WTC11 (cell line): ENCODE results near the gene RECK. TPM values are rescaled to one million over a fixed set of nuclear protein-coding genes. Genes with fewer than 3 reads are reported as not detected.

Source experiments
- ATAC-seq: fragments of 200-7000 bp; cut with Tn5 transposase; 2 replicates; pipeline ENCODE4 v1.10.0; 2021; ENCODE audit warnings: mild to moderate bottlenecking, moderate library complexity
- CTCF ChIA-PET: fragments of 300-600 bp; sonication (Branson Sonifier 250); formaldehyde crosslinking; loops from one replicate; lab custom pipeline; 2021; ENCODE audit warnings: antibody characterized with exemption; lab: Charles Lee
- POLR2A ChIA-PET: fragments of 350-600 bp; sonication (Branson Sonifier 250); formaldehyde crosslinking; loops from one replicate; lab custom pipeline; 2021; ENCODE audit warnings: antibody characterized with exemption; lab: Charles Lee
- DNase-seq: peaks from one replicate; pipeline ENCODE4 v3.0.0; 2021; ENCODE audit warnings: low spot score
- H3K27ac Mint-ChIP-seq: 2 replicates; pipeline ENCODE4 v1.8.0; 2021; ENCODE audit warnings: mixed read lengths
- H3K27me3 Mint-ChIP-seq: 2 replicates; pipeline ENCODE4 v1.8.0; 2021; ENCODE audit warnings: low read depth, mild to moderate bottlenecking, moderate library complexity, mixed read lengths
- H3K36me3 Mint-ChIP-seq: 2 replicates; pipeline ENCODE4 v1.8.0; 2021; ENCODE audit warnings: mixed read lengths
- H3K4me1 Mint-ChIP-seq: 2 replicates; pipeline ENCODE4 v1.8.0; 2022; ENCODE audit warnings: mixed read lengths
- H3K4me3 Mint-ChIP-seq: 2 replicates; pipeline ENCODE4 v1.8.0; 2021; ENCODE audit warnings: mild to moderate bottlenecking, moderate library complexity, mixed read lengths
- H3K9me3 Mint-ChIP-seq: 2 replicates; pipeline ENCODE4 v1.8.0; 2021; ENCODE audit warnings: mixed read lengths
- ATF1 ChIP-seq: sonication (generic); formaldehyde crosslinking; IDR thresholded peaks from 2 replicates; pipeline ENCODE4 v1.8.1; 2023; ENCODE audit warnings: mild to moderate bottlenecking, moderate library complexity, missing genetic modification reagents
- EMX1 ChIP-seq: fragments of 250-450 bp; sonication (Bioruptor Pico); IDR thresholded peaks from 2 replicates; pipeline ENCODE4 v1.8.0; 2021; ENCODE audit warnings: mild to moderate bottlenecking
- ESRRA ChIP-seq: sonication (generic); formaldehyde crosslinking; IDR thresholded peaks from 2 replicates; pipeline ENCODE4 v1.8.1; 2022; ENCODE audit warnings: mild to moderate bottlenecking, missing genetic modification reagents, borderline replicate concordance
- FOXK1 ChIP-seq: sonication (generic); formaldehyde crosslinking; IDR thresholded peaks from 2 replicates; pipeline ENCODE4 v1.8.0; 2022; ENCODE audit warnings: mild to moderate bottlenecking, moderate library complexity, missing genetic modification reagents
- HMGA2 ChIP-seq: fragments of 250-450 bp; sonication (Bioruptor Pico); IDR thresholded peaks from 2 replicates; pipeline ENCODE4 v1.4.0; 2021; ENCODE audit warnings: mild to moderate bottlenecking, moderate library complexity
- NFYB ChIP-seq: sonication (generic); formaldehyde crosslinking; conservative IDR thresholded peaks from 2 replicates; pipeline ENCODE4 v1.8.0; 2022; ENCODE audit warnings: low read depth, missing genetic modification reagents
- NR2C2 ChIP-seq: sonication (generic); formaldehyde crosslinking; IDR thresholded peaks from 2 replicates; pipeline ENCODE4 v1.8.0; 2022; ENCODE audit warnings: mild to moderate bottlenecking, missing genetic modification reagents
- OVOL2 ChIP-seq: fragments of 250-450 bp; sonication (Bioruptor Pico); IDR thresholded peaks from 2 replicates; pipeline ENCODE4 v1.9.0; 2021; ENCODE audit warnings: mild to moderate bottlenecking, borderline replicate concordance
- SOX15 ChIP-seq: fragments of 250-450 bp; sonication (Bioruptor Pico); IDR thresholded peaks from 2 replicates; pipeline ENCODE4 v1.9.0; 2021; ENCODE audit warnings: mild to moderate bottlenecking
- SP1 ChIP-seq: sonication (generic); formaldehyde crosslinking; conservative IDR thresholded peaks from 2 replicates; pipeline ENCODE4 v1.8.1; 2022; ENCODE audit warnings: missing genetic modification reagents
- TP53 ChIP-seq: sonication (generic); formaldehyde crosslinking; IDR thresholded peaks from 2 replicates; pipeline ENCODE4 v1.8.1; 2023; ENCODE audit warnings: mild to moderate bottlenecking, missing genetic modification reagents
- ZNF396 ChIP-seq: fragments of 250-450 bp; sonication (Bioruptor Pico); IDR thresholded peaks from 2 replicates; pipeline ENCODE4 v1.8.0; 2021; ENCODE audit warnings: mild to moderate bottlenecking, moderate library complexity, borderline replicate concordance
- ZNF423 ChIP-seq: fragments of 250-450 bp; sonication (Bioruptor Pico); IDR thresholded peaks from 2 replicates; pipeline ENCODE4 v2.1.2; 2022; ENCODE audit warnings: mild to moderate bottlenecking, moderate library complexity
- total RNA-seq: library from RNA; stranded (reverse); gene quantifications from 3 replicates; pipeline ENCODE4 v1.2.3, GENCODE V29; 2021
- TF ChIP-seq, protein P1 (sequence below): sonication (generic); formaldehyde crosslinking; IDR thresholded peaks from 2 replicates; pipeline ENCODE4 v1.8.0; 2022; ENCODE audit warnings: mild to moderate bottlenecking, missing genetic modification reagents
- TF ChIP-seq, protein P2 (sequence below): fragments of 250-450 bp; sonication (Bioruptor Pico); conservative IDR thresholded peaks from 2 replicates; pipeline ENCODE4 v1.9.0; 2021; ENCODE audit warnings: mild to moderate bottlenecking
- TF ChIP-seq, protein P3 (sequence below): sonication (generic); formaldehyde crosslinking; IDR thresholded peaks from 2 replicates; pipeline ENCODE4 v1.8.1; 2023; ENCODE audit warnings: mild to moderate bottlenecking, moderate library complexity, missing genetic modification reagents
- TF ChIP-seq, protein P4 (sequence below): sonication (generic); formaldehyde crosslinking; IDR thresholded peaks from 2 replicates; pipeline ENCODE4 v1.8.0; 2022; ENCODE audit warnings: mild to moderate bottlenecking, missing genetic modification reagents
- TF ChIP-seq, protein P5 (sequence below): sonication (generic); formaldehyde crosslinking; IDR thresholded peaks from 2 replicates; pipeline ENCODE4 v1.8.1; 2022; ENCODE audit warnings: low read depth, missing genetic modification reagents, borderline replicate concordance
- TF ChIP-seq, protein P6 (sequence below): sonication (generic); formaldehyde crosslinking; conservative IDR thresholded peaks from 2 replicates; pipeline ENCODE4 v1.8.1; 2022; ENCODE audit warnings: mild to moderate bottlenecking, missing genetic modification reagents
- TF ChIP-seq, protein P7 (sequence below): sonication (generic); formaldehyde crosslinking; IDR thresholded peaks from 2 replicates; pipeline ENCODE4 v1.8.0; 2022; ENCODE audit warnings: mild to moderate bottlenecking, missing genetic modification reagents
- TF ChIP-seq, protein P8 (sequence below): sonication (generic); formaldehyde crosslinking; IDR thresholded peaks from 2 replicates; pipeline ENCODE4 v1.8.1; 2022; ENCODE audit warnings: mild to moderate bottlenecking, moderate library complexity, missing genetic modification reagents

Gene RECK
- total RNA-seq, 1 experiment from 2014 or later, result 11.2 TPM

DNA sequence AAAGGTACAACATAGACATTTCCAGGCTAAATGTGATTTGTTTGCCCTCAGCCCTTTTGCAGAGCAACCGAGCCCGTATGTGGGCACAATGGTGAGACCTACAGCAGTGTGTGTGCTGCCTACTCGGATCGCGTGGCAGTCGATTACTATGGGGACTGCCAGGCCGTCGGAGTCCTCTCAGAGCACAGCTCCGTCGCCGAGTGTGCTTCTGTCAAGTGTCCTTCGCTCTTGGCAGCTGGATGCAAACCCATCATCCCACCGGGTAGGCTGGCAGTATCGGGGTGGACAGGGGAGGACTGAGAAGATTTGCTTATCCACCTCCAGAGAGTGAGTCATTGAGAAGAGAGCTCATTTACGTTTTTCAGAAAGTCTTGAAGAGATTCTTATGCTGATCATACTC is 82.0 kb downstream of the RECK start:
- Mint-ChIP-seq H3K27me3 (no peaks in the 10 kb centered on the region), H3K4me3 (no peak overlapping the region), H3K4me1 (no peaks in the 10 kb centered on the region)
- CTCF ChIA-PET, result interaction anchor here (1.9 to 9.2 kb wide), 2 partner anchors 17 to 48 kb away, joined by 5 to 43 read pairs; no protein-coding TSS in a partner anchor
- TF ChIP-seq NR2C2 (no peak), TP53 (CRISPR knock-in tag) (no peak), ZNF396 (CRISPR knock-in tag) (no peak), SOX15 (no peak), EMX1 (CRISPR knock-in tag) (no peak), SP1 (CRISPR knock-in tag) (no peak), ZNF423 (CRISPR knock-in tag) (no peak), ATF1 (CRISPR knock-in tag) (no peak)
- TF ChIP-seq, protein P1, sequence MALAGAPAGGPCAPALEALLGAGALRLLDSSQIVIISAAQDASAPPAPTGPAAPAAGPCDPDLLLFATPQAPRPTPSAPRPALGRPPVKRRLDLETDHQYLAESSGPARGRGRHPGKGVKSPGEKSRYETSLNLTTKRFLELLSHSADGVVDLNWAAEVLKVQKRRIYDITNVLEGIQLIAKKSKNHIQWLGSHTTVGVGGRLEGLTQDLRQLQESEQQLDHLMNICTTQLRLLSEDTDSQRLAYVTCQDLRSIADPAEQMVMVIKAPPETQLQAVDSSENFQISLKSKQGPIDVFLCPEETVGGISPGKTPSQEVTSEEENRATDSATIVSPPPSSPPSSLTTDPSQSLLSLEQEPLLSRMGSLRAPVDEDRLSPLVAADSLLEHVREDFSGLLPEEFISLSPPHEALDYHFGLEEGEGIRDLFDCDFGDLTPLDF (CRISPR knock-in tag), result no peak
- TF ChIP-seq, protein P2, sequence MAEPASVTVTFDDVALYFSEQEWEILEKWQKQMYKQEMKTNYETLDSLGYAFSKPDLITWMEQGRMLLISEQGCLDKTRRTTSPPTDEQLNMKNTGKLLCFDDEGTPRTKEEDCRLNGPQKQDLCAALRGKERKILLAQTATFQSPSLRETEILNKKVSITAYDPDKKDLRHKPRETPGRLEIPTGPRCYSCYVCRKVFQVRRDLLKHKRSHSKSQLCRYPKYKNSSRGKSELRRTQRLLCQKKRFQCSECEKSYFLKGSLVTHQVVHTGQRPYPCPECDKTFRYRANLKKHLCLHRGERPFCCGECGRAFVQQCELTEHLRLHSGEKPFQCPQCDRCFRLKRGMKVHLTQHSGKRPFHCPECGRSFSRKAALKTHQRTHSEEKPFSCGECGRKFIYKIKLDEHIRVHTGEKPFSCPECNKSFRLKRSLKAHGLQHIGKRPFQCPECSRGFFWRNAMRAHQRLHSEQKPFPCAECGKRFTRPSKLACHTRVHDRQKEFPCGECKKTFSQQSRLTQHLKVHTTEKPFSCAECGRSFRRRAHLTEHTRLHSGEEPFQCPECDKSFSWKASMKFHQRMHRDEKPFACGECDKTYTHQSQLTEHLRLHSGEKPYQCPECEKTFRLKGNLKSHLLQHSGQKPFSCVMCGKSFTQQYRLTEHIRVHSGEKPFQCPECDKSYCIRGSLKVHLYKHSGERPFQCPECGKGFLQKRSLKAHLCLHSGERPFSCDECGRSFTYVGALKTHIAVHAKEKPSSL (CRISPR knock-in tag), result no peak
- TF ChIP-seq, protein P3, sequence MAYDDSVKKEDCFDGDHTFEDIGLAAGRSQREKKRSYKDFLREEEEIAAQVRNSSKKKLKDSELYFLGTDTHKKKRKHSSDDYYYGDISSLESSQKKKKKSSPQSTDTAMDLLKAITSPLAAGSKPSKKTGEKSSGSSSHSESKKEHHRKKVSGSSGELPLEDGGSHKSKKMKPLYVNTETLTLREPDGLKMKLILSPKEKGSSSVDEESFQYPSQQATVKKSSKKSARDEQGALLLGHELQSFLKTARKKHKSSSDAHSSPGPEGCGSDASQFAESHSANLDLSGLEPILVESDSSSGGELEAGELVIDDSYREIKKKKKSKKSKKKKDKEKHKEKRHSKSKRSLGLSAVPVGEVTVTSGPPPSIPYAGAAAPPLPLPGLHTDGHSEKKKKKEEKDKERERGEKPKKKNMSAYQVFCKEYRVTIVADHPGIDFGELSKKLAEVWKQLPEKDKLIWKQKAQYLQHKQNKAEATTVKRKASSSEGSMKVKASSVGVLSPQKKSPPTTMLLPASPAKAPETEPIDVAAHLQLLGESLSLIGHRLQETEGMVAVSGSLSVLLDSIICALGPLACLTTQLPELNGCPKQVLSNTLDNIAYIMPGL, result no peak
- TF ChIP-seq, protein P4, sequence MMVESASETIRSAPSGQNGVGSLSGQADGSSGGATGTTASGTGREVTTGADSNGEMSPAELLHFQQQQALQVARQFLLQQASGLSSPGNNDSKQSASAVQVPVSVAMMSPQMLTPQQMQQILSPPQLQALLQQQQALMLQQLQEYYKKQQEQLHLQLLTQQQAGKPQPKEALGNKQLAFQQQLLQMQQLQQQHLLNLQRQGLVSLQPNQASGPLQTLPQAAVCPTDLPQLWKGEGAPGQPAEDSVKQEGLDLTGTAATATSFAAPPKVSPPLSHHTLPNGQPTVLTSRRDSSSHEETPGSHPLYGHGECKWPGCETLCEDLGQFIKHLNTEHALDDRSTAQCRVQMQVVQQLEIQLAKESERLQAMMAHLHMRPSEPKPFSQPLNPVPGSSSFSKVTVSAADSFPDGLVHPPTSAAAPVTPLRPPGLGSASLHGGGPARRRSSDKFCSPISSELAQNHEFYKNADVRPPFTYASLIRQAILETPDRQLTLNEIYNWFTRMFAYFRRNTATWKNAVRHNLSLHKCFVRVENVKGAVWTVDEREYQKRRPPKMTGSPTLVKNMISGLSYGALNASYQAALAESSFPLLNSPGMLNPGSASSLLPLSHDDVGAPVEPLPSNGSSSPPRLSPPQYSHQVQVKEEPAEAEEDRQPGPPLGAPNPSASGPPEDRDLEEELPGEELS (CRISPR knock-in tag), result no peak
- TF ChIP-seq, all 79 proteins: peak for 0
- ATAC-seq, result no peak
- POLR2A ChIA-PET, result no interaction called here
- H3K36me3 Mint-ChIP-seq, result peaks cover 5% of the 10 kb centered on the region
- no peak overlapping the region for H3K27ac Mint-ChIP-seq
- DNase-seq, result no peak
- no peaks in the 10 kb centered on the region for H3K9me3 Mint-ChIP-seq

DNA sequence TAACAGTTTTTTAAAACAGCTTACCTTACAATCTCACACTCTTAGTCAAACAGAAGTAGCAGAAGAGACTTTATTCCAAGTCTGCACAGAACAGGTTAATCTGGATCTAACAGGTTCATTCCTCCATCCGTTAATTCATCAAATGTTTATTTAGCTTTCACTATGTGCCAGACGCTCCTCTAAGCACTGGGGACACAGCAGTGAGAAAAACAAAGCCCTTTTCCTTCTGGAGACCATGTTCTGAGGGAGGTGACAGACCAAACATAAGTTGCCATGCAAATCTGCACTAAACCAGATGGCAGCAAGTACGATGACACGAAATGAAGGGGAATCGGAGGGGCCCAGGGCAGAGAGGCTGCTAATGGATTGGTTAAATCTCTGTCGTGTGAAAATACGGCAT is 82.8 kb downstream of the RECK start:
- H3K27me3 Mint-ChIP-seq, result no peaks in the 10 kb centered on the region
- no peak for ATAC-seq
- no peak overlapping the region for H3K4me3 Mint-ChIP-seq
- no peak overlapping the region; the same call in 1 of the 2 replicates for H3K27ac Mint-ChIP-seq
- TF ChIP-seq, protein P5, sequence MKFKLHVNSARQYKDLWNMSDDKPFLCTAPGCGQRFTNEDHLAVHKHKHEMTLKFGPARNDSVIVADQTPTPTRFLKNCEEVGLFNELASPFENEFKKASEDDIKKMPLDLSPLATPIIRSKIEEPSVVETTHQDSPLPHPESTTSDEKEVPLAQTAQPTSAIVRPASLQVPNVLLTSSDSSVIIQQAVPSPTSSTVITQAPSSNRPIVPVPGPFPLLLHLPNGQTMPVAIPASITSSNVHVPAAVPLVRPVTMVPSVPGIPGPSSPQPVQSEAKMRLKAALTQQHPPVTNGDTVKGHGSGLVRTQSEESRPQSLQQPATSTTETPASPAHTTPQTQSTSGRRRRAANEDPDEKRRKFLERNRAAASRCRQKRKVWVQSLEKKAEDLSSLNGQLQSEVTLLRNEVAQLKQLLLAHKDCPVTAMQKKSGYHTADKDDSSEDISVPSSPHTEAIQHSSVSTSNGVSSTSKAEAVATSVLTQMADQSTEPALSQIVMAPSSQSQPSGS (CRISPR knock-in tag), result no peak
- H3K9me3 Mint-ChIP-seq, result no peaks in the 10 kb centered on the region
- no peak for DNase-seq
- no peaks in the 10 kb centered on the region for H3K4me1 Mint-ChIP-seq
- H3K36me3 Mint-ChIP-seq, result peaks cover 5% of the 10 kb centered on the region
- ChIA-PET CTCF (interaction anchor here (1.9 to 9.2 kb wide), 2 partner anchors 18 to 47 kb away, joined by 5 to 43 read pairs; no protein-coding TSS in a partner anchor), POLR2A (no interaction called here)

DNA sequence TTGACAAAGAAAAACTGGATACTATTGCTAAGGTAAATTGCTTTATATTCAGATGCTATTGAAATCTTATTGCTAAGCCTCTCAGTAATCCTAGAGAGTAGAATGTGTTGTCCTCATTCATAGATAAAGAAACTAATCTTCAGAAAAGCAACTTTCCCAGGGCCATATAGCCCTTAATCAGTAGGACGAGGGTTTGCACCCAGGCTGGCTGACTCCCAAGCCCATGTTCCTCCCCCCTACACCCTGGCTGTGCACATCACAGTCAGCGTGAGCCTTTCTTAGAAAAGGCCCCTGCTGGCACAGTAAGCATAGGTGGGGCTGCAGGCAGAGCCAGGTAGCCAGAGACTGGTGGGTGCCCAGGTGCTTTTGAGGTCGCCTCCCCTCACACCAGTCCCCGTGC is 84.0 kb downstream of the RECK start:
- H3K27me3 Mint-ChIP-seq, result no peaks in the 10 kb centered on the region
- H3K4me3 Mint-ChIP-seq, result no peak overlapping the region
- POLR2A ChIA-PET, result no interaction called here
- H3K36me3 Mint-ChIP-seq, result peaks cover 5% of the 10 kb centered on the region
- CTCF ChIA-PET, result no interaction called here
- no peaks in the 10 kb centered on the region for H3K4me1 Mint-ChIP-seq
- no peak for ATAC-seq
- H3K9me3 Mint-ChIP-seq, result no peaks in the 10 kb centered on the region
- no peak for DNase-seq
- H3K27ac Mint-ChIP-seq, result no peak overlapping the region
- TF ChIP-seq NFYB, result no peak
- TF ChIP-seq OVOL2 (CRISPR knock-in tag), result no peak
- no peak for TF ChIP-seq FOXK1 (CRISPR knock-in tag)
- TF ChIP-seq ZNF423 (CRISPR knock-in tag), result no peak
- TF ChIP-seq, protein P6, sequence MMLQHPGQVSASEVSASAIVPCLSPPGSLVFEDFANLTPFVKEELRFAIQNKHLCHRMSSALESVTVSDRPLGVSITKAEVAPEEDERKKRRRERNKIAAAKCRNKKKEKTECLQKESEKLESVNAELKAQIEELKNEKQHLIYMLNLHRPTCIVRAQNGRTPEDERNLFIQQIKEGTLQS (CRISPR knock-in tag), result no peak
- no peak for TF ChIP-seq SP1 (CRISPR knock-in tag)
- TF ChIP-seq, protein P5 (CRISPR knock-in tag), result no peak
- TF ChIP-seq, protein P7, sequence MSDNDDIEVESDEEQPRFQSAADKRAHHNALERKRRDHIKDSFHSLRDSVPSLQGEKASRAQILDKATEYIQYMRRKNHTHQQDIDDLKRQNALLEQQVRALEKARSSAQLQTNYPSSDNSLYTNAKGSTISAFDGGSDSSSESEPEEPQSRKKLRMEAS, result no peak
- no peak for TF ChIP-seq NR2C2
- no peak for TF ChIP-seq ESRRA (CRISPR knock-in tag)
- TF ChIP-seq, protein P8, sequence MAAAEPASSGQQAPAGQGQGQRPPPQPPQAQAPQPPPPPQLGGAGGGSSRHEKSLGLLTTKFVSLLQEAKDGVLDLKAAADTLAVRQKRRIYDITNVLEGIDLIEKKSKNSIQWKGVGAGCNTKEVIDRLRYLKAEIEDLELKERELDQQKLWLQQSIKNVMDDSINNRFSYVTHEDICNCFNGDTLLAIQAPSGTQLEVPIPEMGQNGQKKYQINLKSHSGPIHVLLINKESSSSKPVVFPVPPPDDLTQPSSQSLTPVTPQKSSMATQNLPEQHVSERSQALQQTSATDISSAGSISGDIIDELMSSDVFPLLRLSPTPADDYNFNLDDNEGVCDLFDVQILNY, result no peak
- no peak for TF ChIP-seq HMGA2
